HEK293 (cell line): ENCODE measurements around the gene FBXL13.
"Not testable (repeated sequence)": the region's sequence is repeated elsewhere in the genome, so short reads cannot be mapped to it uniquely, and the experiment has no call there.

ENCODE experiments used
- CTCF ChIP-seq: fragments of 450-650 bp; formaldehyde crosslinking; IDR thresholded peaks from 2 replicates; pipeline ENCODE4 v1.5.1; 2016; ENCODE audit warnings: missing biosample characterization, missing genetic modification characterization
- YY1 ChIP-seq: fragments of 450-650 bp; formaldehyde crosslinking; IDR thresholded peaks from 2 replicates; pipeline ENCODE4 v1.5.1; 2018; ENCODE audit warnings: missing biosample characterization, missing genetic modification characterization
- ZNF24 ChIP-seq: fragments of 450-650 bp; formaldehyde crosslinking; IDR thresholded peaks from 2 replicates; pipeline ENCODE4 v1.5.1; 2016; ENCODE audit warnings: missing biosample characterization, missing genetic modification characterization
- ZSCAN18 ChIP-seq: fragments of 450-650 bp; formaldehyde crosslinking; IDR thresholded peaks from 2 replicates; pipeline ENCODE4 v1.5.1; 2016; ENCODE audit warnings: missing biosample characterization, missing genetic modification characterization
- ZSCAN4 ChIP-seq: fragments of 450-650 bp; formaldehyde crosslinking; IDR thresholded peaks from 2 replicates; pipeline ENCODE4 v1.5.1; 2017; ENCODE audit warnings: missing biosample characterization, missing genetic modification characterization

GRCh38 chr7:102769657-102770192 lies 304.9 kb downstream of the FBXL13 start:
- not testable (repeated sequence) for TF ChIP-seq CTCF (tag by site-specific recombination); ZNF24 (tag by site-specific recombination); ZSCAN18 (tag by site-specific recombination); YY1; ZSCAN4 (tag by site-specific recombination)
